Body of pancreas (tissue), 4 donors: ENCODE measurements around the gene DMD. TPM values are rescaled to one million over a fixed set of nuclear protein-coding genes. Genes with fewer than 3 reads are reported as not detected.

Source experiments
- ATAC-seq: fragments of 150-250 bp; one replicate; pipeline ENCODE4 v1.9.1; 2016
- DNase-seq, 4 donors: peaks; one replicate each; pipeline ENCODE4 v3.0.0-alpha.2; 2019
- H3K27ac ChIP-seq, 4 donors: fragments of 200-600 bp; sonication (generic); 1 replicate in 3 of 4; 2 replicates in 1 of 4; pipeline versions ENCODE4 v1.5.1 to v1.6.1; 2016 to 2019; ENCODE audit warnings: mild to moderate bottlenecking in 1 of 4, mixed read lengths in 1 of 4, moderate library complexity in 1 of 4
- H3K27me3 ChIP-seq, 2 donors: fragments of 200-600 bp; sonication (generic); one replicate each; pipeline ENCODE4 v1.6.0; 2016; ENCODE audit warnings: mild to moderate bottlenecking in 1 of 2
- H3K36me3 ChIP-seq, 2 donors: fragments of 200-600 bp; sonication (generic); replicated peaks in 1 of 2; 2 replicates each; pipeline ENCODE4 v1.5.1; 2016; ENCODE audit warnings: low read depth in 2 of 2; ENCODE audit not compliant: insufficient read depth in 1 of 2
- H3K4me1 ChIP-seq: fragments of 200-600 bp; sonication (generic); one replicate; pipeline ENCODE4 v1.6.0; 2016
- H3K4me3 ChIP-seq, 2 donors: fragments of 200-600 bp; sonication (generic); 1 replicate in 1 of 2; 2 replicates in 1 of 2; pipeline ENCODE4 v1.5.1; 2016 to 2019
- H3K9me3 ChIP-seq, 3 donors: fragments of 200-600 bp; sonication (generic); 1 replicate in 2 of 3; 2 replicates in 1 of 3; pipeline ENCODE4 v1.5.1; 2016
- POLR2A ChIP-seq, 3 donors: fragments of 450-650 bp; IDR thresholded peaks; one replicate each; pipeline ENCODE4 v1.6.1; 2016; ENCODE audit warnings: antibody characterized with exemption in 3 of 3, mild to moderate bottlenecking in 2 of 3
- WGBS, 2 donors: methylation state at CpG; one replicate each; pipeline ENCODE4 v1.1.5; 2017; 5-methylcytosine and 5-hydroxymethylcytosine counted together
- intact Hi-C: fragments of 100-400 bp; cut with DNase I; formaldehyde crosslinking; loops from one replicate; pipeline ENCODE4 v1.15.1; 2023
- total RNA-seq, 2 donors: library from RNA; depleted of rRNA; stranded (reverse); fragments of >200 nt; gene quantifications; one replicate each; pipeline ENCODE4 v1.1.0, GENCODE V29; 2016
- TF ChIP-seq, protein P1 (sequence below), 7 experiments: fragments of 450-650 bp in 4 of 7; fragments of 200-600 bp in 3 of 7; sonication (generic) in 3 of 7; IDR thresholded peaks; one replicate each; pipeline ENCODE4 v1.5.1; 2016 to 2019; ENCODE audit warnings: antibody characterized with exemption in 7 of 7

Gene DMD
- total RNA-seq, 2 donors from 2014 or later, result 28.5 to 38.6 TPM

DNA sequence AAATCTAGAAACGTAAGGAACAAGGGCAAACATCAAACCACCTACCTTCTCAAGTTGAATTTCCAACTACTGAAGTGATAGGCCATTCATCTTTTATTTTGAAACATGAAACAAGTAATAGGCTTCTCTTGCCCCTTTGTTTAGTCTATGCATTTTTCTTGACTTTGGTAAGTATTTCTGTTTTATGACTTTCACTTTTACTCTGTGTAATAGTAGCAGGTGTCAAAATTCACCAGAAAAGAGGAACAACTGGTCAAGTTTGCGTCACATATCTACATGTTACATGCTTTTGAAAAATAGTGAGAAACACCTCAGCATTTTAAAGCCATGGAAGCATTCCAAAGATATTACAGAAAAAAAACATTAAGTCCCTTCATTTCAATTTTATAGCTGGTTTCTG, 1982.4 kb downstream of the DMD start:
- no peaks in the 10 kb centered on the region for H3K9me3 ChIP-seq
- no peak for TF ChIP-seq POLR2A (IDR thresholded peaks at IDR 0.05)
- TF ChIP-seq, protein P1, sequence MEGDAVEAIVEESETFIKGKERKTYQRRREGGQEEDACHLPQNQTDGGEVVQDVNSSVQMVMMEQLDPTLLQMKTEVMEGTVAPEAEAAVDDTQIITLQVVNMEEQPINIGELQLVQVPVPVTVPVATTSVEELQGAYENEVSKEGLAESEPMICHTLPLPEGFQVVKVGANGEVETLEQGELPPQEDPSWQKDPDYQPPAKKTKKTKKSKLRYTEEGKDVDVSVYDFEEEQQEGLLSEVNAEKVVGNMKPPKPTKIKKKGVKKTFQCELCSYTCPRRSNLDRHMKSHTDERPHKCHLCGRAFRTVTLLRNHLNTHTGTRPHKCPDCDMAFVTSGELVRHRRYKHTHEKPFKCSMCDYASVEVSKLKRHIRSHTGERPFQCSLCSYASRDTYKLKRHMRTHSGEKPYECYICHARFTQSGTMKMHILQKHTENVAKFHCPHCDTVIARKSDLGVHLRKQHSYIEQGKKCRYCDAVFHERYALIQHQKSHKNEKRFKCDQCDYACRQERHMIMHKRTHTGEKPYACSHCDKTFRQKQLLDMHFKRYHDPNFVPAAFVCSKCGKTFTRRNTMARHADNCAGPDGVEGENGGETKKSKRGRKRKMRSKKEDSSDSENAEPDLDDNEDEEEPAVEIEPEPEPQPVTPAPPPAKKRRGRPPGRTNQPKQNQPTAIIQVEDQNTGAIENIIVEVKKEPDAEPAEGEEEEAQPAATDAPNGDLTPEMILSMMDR (IDR thresholded peaks at IDR 0.05), result no peak
- H3K4me3 ChIP-seq, result no peak overlapping the region
- ATAC-seq, result no peak
- intact Hi-C loops, result no loop called here
- peaks cover 17% of the 10 kb centered on the region for H3K4me1 ChIP-seq
- no peaks in the 10 kb centered on the region for H3K36me3 ChIP-seq
- 25 to 41% methylated on average over 2 of the region's 2 CpGs for WGBS, 2 donors
- H3K27me3 ChIP-seq, result no peaks in the 10 kb centered on the region
- peak overlapping the region in 2 of 4 donors; percentile 48 to 49 for H3K27ac ChIP-seq
- DNase-seq, result no peak

DNA sequence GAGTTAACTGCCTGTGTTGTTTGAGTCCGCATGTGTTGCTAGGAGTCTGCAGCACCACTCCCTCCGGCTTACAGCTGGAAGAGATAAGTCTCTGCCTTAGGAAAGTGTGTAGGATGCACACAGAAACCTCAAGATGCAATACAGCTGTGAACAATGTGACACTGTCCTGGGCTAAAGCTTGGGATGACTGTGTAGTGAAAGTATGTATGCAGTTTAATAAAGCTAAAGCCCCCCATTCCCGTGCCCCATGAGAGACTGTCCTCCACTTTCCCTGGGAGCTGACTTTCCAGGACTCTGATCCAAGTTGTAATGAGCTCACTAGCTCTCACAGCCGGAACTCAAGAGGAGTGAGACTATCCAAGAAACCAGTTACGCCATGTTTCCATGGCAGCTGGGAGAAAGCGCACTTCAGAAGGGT, 1982.9 kb downstream of the DMD start:
- Histone ChIP-seq H3K4me1 (peaks cover 16% of the 10 kb centered on the region), H3K27ac (peak overlapping the region in 2 of 4 donors; percentile 48 to 49), H3K27me3 (no peaks in the 10 kb centered on the region), H3K4me3 (no peak overlapping the region), H3K9me3 (no peaks in the 10 kb centered on the region), H3K36me3 (no peaks in the 10 kb centered on the region)
- TF ChIP-seq, protein P1 (IDR thresholded peaks at IDR 0.05), result no peak
- no peak for TF ChIP-seq POLR2A (IDR thresholded peaks at IDR 0.05)
- ATAC-seq (peak; percentile 73), DNase-seq (peak in 3 of 4 donors; percentile 23 to 43 (median 24))
- intact Hi-C loops, result no loop called here
- WGBS, 2 donors, result 52 to 66% methylated on average over 5 to 6 of the region's 6 CpGs

DNA sequence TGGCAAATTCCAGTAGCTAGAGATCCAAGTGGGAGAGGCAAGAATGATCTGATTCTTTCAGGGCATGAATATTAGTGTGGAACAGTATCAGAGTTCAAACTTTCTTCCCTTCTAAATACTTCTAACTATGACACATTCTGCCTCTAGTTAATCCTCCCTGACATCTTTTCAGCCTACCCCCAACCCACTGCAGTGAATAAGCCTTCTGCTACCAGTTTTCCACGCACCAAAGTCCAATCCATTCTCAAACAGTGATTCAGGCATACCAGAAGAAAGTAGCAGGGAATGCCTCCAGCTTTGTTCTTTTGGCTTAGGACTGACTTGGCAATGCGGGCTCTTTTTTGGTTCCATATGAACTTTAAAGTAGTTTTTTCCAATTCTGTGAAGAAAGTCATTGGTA, 1984.1 kb downstream of the DMD start:
- no peak overlapping the region for H3K4me3 ChIP-seq
- 77 to 89% methylated on average over 2 of the region's 2 CpGs for WGBS, 2 donors
- intact Hi-C loops, result no loop called here
- TF ChIP-seq, protein P1 (IDR thresholded peaks at IDR 0.05), result no peak
- no peak for TF ChIP-seq POLR2A (IDR thresholded peaks at IDR 0.05)
- no peaks in the 10 kb centered on the region for H3K9me3 ChIP-seq
- no peaks in the 10 kb centered on the region for H3K36me3 ChIP-seq
- no peaks in the 10 kb centered on the region for H3K27me3 ChIP-seq
- H3K4me1 ChIP-seq, result peaks cover 26% of the 10 kb centered on the region
- ATAC-seq (no peak), DNase-seq (no peak)
- H3K27ac ChIP-seq, result no peak overlapping the region

DNA sequence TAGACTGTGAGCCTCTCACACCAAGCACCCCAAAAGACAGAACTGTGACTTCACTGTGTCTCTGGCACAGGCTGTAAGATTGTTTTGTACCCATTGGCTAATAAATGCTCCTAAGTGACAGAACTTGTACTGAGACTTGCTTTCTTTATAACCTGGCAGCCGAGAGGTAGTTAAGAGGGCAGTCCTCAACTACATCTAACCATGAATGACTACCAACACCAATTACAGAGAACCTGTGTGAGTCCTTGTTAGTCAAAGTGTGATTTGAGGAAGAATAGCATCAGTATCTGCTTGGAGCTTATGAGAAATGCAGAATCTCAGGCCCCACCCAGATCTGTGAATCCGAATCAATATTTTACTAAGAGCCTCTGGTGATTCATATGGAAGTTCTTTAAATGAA, 1985.5 kb downstream of the DMD start:
- Histone ChIP-seq H3K9me3 (no peaks in the 10 kb centered on the region), H3K27ac (peak overlapping the region in 1 of 4 donors; percentile 59), H3K36me3 (no peaks in the 10 kb centered on the region), H3K4me3 (no peak overlapping the region), H3K4me1 (peaks cover 35% of the 10 kb centered on the region), H3K27me3 (no peaks in the 10 kb centered on the region)
- DNase-seq (no peak), ATAC-seq (no peak)
- intact Hi-C loops, result no loop called here
- no peak for TF ChIP-seq POLR2A (IDR thresholded peaks at IDR 0.05)
- TF ChIP-seq, protein P1 (IDR thresholded peaks at IDR 0.05), result no peak
- WGBS, 2 donors, result 86 to 96% methylated on average over 2 of the region's 2 CpGs

DNA sequence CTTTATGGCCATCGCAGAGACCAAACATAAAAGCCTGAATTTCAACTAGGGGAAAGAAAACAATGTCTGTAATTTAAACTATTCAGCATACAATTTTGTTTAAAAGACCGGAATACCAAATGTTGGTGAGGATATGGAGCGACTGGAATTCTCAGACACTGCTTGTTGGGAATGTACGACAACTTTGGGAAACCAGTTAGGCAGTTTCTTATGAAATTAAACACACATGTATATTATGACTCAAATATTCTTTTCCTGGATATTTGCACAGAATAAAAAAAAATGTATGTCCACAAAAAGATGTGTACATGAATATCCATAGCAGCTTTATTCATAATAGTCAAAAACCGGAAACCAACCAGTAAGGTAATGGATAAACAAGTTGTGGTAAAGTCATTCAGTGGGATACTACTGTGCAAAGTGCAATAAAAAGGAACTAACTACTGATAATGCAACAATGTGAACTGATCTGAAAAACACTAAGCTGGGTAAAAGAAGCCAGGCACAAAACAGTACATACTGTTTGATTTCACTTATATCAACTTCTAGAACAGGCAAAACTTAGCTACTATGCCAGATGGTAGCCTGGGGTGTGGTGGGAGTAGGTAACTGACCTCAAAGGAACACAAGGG, 1986.9 kb downstream of the DMD start:
- H3K9me3 ChIP-seq, result no peaks in the 10 kb centered on the region
- peaks cover 44% of the 10 kb centered on the region for H3K4me1 ChIP-seq
- no peak for ATAC-seq
- H3K27ac ChIP-seq, result peak overlapping the region in 3 of 4 donors; percentile 52 to 66 (median 59)
- TF ChIP-seq, protein P1 (IDR thresholded peaks at IDR 0.05), result no peak
- no peak for TF ChIP-seq POLR2A (IDR thresholded peaks at IDR 0.05)
- 76 to 81% methylated on average over 5 of the region's 5 CpGs for WGBS, 2 donors
- H3K36me3 ChIP-seq, result no peaks in the 10 kb centered on the region
- no peaks in the 10 kb centered on the region for H3K27me3 ChIP-seq
- intact Hi-C loops, result no loop called here
- no peak overlapping the region for H3K4me3 ChIP-seq
- no peak for DNase-seq
